ENCODE results near the gene LYSMD1.
A peak's percentile ranks its signal among the peaks of the same experiment; 100 is the strongest.

LYSMD1 gene

GRCh38 chr1:151137789-151138188, 27.9 kb downstream of the LYSMD1 start:
- no peak for DNase-seq (ENCODE audit: low read depth)

- DNase-seq (ENCODE audit: low read depth), result no peak
These were observed 30.0 kb downstream of the LYSMD1 start for GRCh38 chr1:151135433-151136385.

GRCh38 chr1:151134991-151135390, 30.7 kb downstream of the LYSMD1 start:
- no peak for DNase-seq (ENCODE audit: low read depth)

- DNase-seq (ENCODE audit: low read depth), result no peak
These were observed 31.3 kb downstream of the LYSMD1 start for GRCh38 chr1:151134396-151134795.

GRCh38 chr1:151133018-151133806, 32.5 kb downstream of the LYSMD1 start:
- DNase-seq (ENCODE audit: low read depth), result no peak

- DNase-seq (ENCODE audit: low read depth), result no peak
These were observed 33.2 kb downstream of the LYSMD1 start for GRCh38 chr1:151132335-151133017.

- no peak for DNase-seq (ENCODE audit: low read depth)
These were observed 33.9 kb downstream of the LYSMD1 start for GRCh38 chr1:151131701-151132334.

- DNase-seq (ENCODE audit: low read depth), result peak; percentile 48
These were observed 34.6 kb downstream of the LYSMD1 start for GRCh38 chr1:151130987-151131586.

- DNase-seq (ENCODE audit: low read depth), result no peak
These were observed 36.9 kb downstream of the LYSMD1 start for GRCh38 chr1:151128800-151129199.

- DNase-seq (ENCODE audit: low read depth), result no peak
These were observed 40.8 kb downstream of the LYSMD1 start for GRCh38 chr1:151124763-151125403.

GRCh38 chr1:151113877-151114276, 51.8 kb downstream of the LYSMD1 start:
- DNase-seq (ENCODE audit: low read depth), result no peak
